IMR-90 (cell line): ENCODE data around the gene PATE4. TPM values are rescaled to one million over a fixed set of nuclear protein-coding genes. Genes with fewer than 3 reads are reported as not detected.

Experiments
- ATAC-seq: fragments of 200-7000 bp; cut with Tn5 transposase; 2 replicates; pipeline ENCODE4 v1.9.1; 2020; ENCODE audit warnings: low read depth, mild to moderate bottlenecking, moderate library complexity
- BruUV-seq: library from RNA; stranded (reverse); fragments of 400-500 nt; replicated peaks from 2 replicates; lab custom pipeline; 2021; lab: Mats Ljungman, UMichigan
- CTCF ChIA-PET: fragments of 300-600 bp; formaldehyde crosslinking; extraction: SDS; loops from one replicate; lab custom pipeline; 2021; ENCODE audit warnings: antibody characterized with exemption; lab: Yijun Ruan, JAX
- POLR2A ChIA-PET: fragments of 300-600 bp; sonication (Branson Sonifier 250); formaldehyde crosslinking; loops from one replicate; lab custom pipeline; 2022; ENCODE audit warnings: antibody characterized with exemption; ENCODE audit not compliant: unreplicated experiment; lab: Charles Lee
- DNase-seq: peaks from one replicate; pipeline ENCODE4 v3.0.0; 2013
- H2AFZ ChIP-seq: replicated peaks from 2 replicates; pipeline ENCODE3; 2013; ENCODE audit warnings: low read length, mild to moderate bottlenecking; ENCODE audit not compliant: poor library complexity
- H2AK5ac ChIP-seq: 2 replicates; pipeline ENCODE4 v1.6.1; 2013; ENCODE audit warnings: low read depth, low read length, inconsistent platforms
- H2AK9ac ChIP-seq: replicated peaks from 2 replicates; pipeline ENCODE3; 2013; ENCODE audit warnings: mild to moderate bottlenecking, low read depth, low read length, moderate library complexity; ENCODE audit not compliant: poor library complexity
- H2BK120ac ChIP-seq: 2 replicates; pipeline ENCODE4 v1.6.1; 2013; ENCODE audit warnings: low read depth, low read length, inconsistent platforms
- H2BK15ac ChIP-seq: 3 replicates; pipeline ENCODE4 v1.6.1; 2013; ENCODE audit warnings: low read depth, low read length, inconsistent platforms
- H2BK20ac ChIP-seq: 2 replicates; pipeline ENCODE4 v1.6.1; 2013; ENCODE audit warnings: low read depth, mild to moderate bottlenecking, inconsistent platforms, low read length, moderate library complexity
- H2BK5ac ChIP-seq: 2 replicates; pipeline ENCODE4 v1.6.1; 2013; ENCODE audit warnings: mild to moderate bottlenecking, low read depth, low read length, inconsistent platforms; ENCODE audit not compliant: poor library complexity, severe bottlenecking
- H3K14ac ChIP-seq: replicated peaks from 2 replicates; pipeline ENCODE4 v1.6.1; 2013; ENCODE audit warnings: low read depth, low read length, inconsistent platforms
- H3K18ac ChIP-seq: 2 replicates; pipeline ENCODE4 v1.6.1; 2013; ENCODE audit warnings: low read depth, low read length, control low read depth
- H3K23ac ChIP-seq: 2 replicates; pipeline ENCODE4 v1.6.1; 2013; ENCODE audit warnings: low read depth, low read length, inconsistent platforms
- H3K27ac ChIP-seq: 2 replicates; pipeline ENCODE4 v1.5.1; 2013; ENCODE audit warnings: mild to moderate bottlenecking, control low read depth, low read length; ENCODE audit not compliant: insufficient read depth
- H3K27me3 ChIP-seq: 2 replicates; pipeline ENCODE4 v1.6.1; 2013; ENCODE audit warnings: low read length; ENCODE audit not compliant: control insufficient read depth, insufficient read depth
- H3K36me3 ChIP-seq: 2 replicates; pipeline ENCODE4 v1.6.1; 2013; ENCODE audit warnings: low read length, mixed read lengths; ENCODE audit not compliant: control insufficient read depth, insufficient read depth
- H3K4ac ChIP-seq: 2 replicates; pipeline ENCODE4 v1.6.1; 2013; ENCODE audit warnings: low read depth, low read length, inconsistent platforms
- H3K4me1 ChIP-seq: 2 replicates; pipeline ENCODE4 v1.6.1; 2013; ENCODE audit warnings: low read length, mixed read lengths; ENCODE audit not compliant: control insufficient read depth, insufficient read depth
- H3K4me2 ChIP-seq: 2 replicates; pipeline ENCODE4 v1.6.1; 2013; ENCODE audit warnings: low read depth, mild to moderate bottlenecking, control low read depth, low read length, moderate library complexity
- H3K4me3 ChIP-seq: 2 replicates; pipeline ENCODE4 v1.5.1; 2013; ENCODE audit warnings: low read depth, mild to moderate bottlenecking, control low read depth, low read length, moderate library complexity; ENCODE audit not compliant: insufficient read depth
- H3K56ac ChIP-seq: 2 replicates; pipeline ENCODE4 v1.6.1; 2013; ENCODE audit warnings: low read length, inconsistent platforms; ENCODE audit not compliant: insufficient read depth; ENCODE audit errors: extremely low read depth
- H3K79me1 ChIP-seq, 2 experiments: 2 replicates each; pipeline ENCODE4 v1.6.1; 2013; ENCODE audit warnings: low read length in 2 of 2, inconsistent platforms in 1 of 2, low read depth in 1 of 2
- H3K9ac ChIP-seq: 2 replicates; pipeline ENCODE4 v1.6.1; 2013; ENCODE audit warnings: low read depth, low read length, control low read depth
- H3K9me1 ChIP-seq: 2 replicates; pipeline ENCODE4 v1.6.1; 2013; ENCODE audit warnings: low read length, inconsistent platforms; ENCODE audit not compliant: insufficient read depth
- H3K9me3 ChIP-seq: 2 replicates; pipeline ENCODE4 v1.6.1; 2013; ENCODE audit warnings: low read length; ENCODE audit not compliant: control insufficient read depth, insufficient read depth
- H4K20me1 ChIP-seq: 2 replicates; pipeline ENCODE4 v1.6.1; 2013; ENCODE audit warnings: low read length, inconsistent platforms; ENCODE audit not compliant: insufficient read depth
- H4K5ac ChIP-seq: 2 replicates; pipeline ENCODE4 v1.6.1; 2013; ENCODE audit warnings: mild to moderate bottlenecking, low read depth, low read length, control low read depth
- H4K8ac ChIP-seq, 2 experiments: 2 replicates each; pipeline ENCODE4 v1.6.1; 2013; ENCODE audit warnings: low read depth in 2 of 2, low read length in 2 of 2, control low read depth in 1 of 2, inconsistent platforms in 1 of 2
- H4K91ac ChIP-seq: 2 replicates; pipeline ENCODE4 v1.6.1; 2013; ENCODE audit warnings: low read depth, low read length, inconsistent platforms; ENCODE audit not compliant: insufficient read depth
- BHLHE40 ChIP-seq: fragments of 150-350 bp; IDR thresholded peaks from 2 replicates; pipeline ENCODE4 v1.6.1; 2016; ENCODE audit warnings: mild to moderate bottlenecking, low read depth, low read length
- CEBPB ChIP-seq: IDR thresholded peaks from 2 replicates; pipeline ENCODE4 v1.6.1; 2012; ENCODE audit warnings: low read depth, low read length, improper control_type of control experiment
- CTCF ChIP-seq: conservative IDR thresholded peaks from 2 replicates; pipeline ENCODE4 v1.5.1; 2012; ENCODE audit warnings: mild to moderate bottlenecking, low read depth, low read length, improper control_type of control experiment
- ELK1 ChIP-seq: fragments of 150-350 bp; IDR thresholded peaks from 2 replicates; pipeline ENCODE4 v1.6.1; 2016; ENCODE audit warnings: low read depth, mild to moderate bottlenecking, low read length, moderate library complexity, borderline replicate concordance
- FOS ChIP-seq: fragments of 150-350 bp; IDR thresholded peaks from 2 replicates; pipeline ENCODE4 v1.6.1; 2016; ENCODE audit warnings: low read depth, low read length
- MAFK ChIP-seq: IDR thresholded peaks from 2 replicates; pipeline ENCODE4 v1.6.1; 2012; ENCODE audit warnings: low read depth, low read length, improper control_type of control experiment
- MAZ ChIP-seq: IDR thresholded peaks from 2 replicates; pipeline ENCODE4 v1.6.1; 2012; ENCODE audit warnings: low read depth, mild to moderate bottlenecking, low read length, improper control_type of control experiment, moderate library complexity, borderline replicate concordance
- MXI1 ChIP-seq: IDR thresholded peaks from 2 replicates; pipeline ENCODE4 v1.6.1; 2012; ENCODE audit warnings: low read depth, mild to moderate bottlenecking, low read length, moderate library complexity, borderline replicate concordance
- NFE2L2 ChIP-seq: fragments of 150-350 bp; IDR thresholded peaks from 2 replicates; pipeline ENCODE4 v1.6.1; 2016; ENCODE audit warnings: low read depth, mild to moderate bottlenecking, low read length
- POLR2A ChIP-seq: IDR thresholded peaks from 2 replicates; pipeline ENCODE4 v1.6.1; 2012; ENCODE audit warnings: mild to moderate bottlenecking, low read depth, low read length
- RAD21 ChIP-seq: IDR thresholded peaks from 2 replicates; pipeline ENCODE4 v1.6.1; 2012; ENCODE audit warnings: low read length, improper control_type of control experiment
- RCOR1 ChIP-seq: IDR thresholded peaks from 2 replicates; pipeline ENCODE4 v1.6.1; 2012; ENCODE audit warnings: mild to moderate bottlenecking, low read length, improper control_type of control experiment; ENCODE audit not compliant: insufficient replicate concordance
- RFX5 ChIP-seq: IDR thresholded peaks from 2 replicates; pipeline ENCODE4 v1.8.0; 2012; ENCODE audit warnings: low read depth, mild to moderate bottlenecking, low read length, moderate library complexity
- SMC3 ChIP-seq: fragments of 150-350 bp; IDR thresholded peaks from 2 replicates; pipeline ENCODE4 v1.6.1; 2016; ENCODE audit warnings: low read depth, mild to moderate bottlenecking, antibody characterized with exemption, low read length, moderate library complexity
- USF2 ChIP-seq: fragments of 150-350 bp; IDR thresholded peaks from 2 replicates; pipeline ENCODE4 v1.6.1; 2017; ENCODE audit warnings: mild to moderate bottlenecking, antibody characterized with exemption, low read length, low read depth
- WGBS, 2 experiments: methylation state at CpG; one replicate each; pipeline versions ENCODE4 v1.1.5 to v1.1.7; 2013; ENCODE audit warnings: missing lambda C conversion rate in 2 of 2; ENCODE audit not compliant: insufficient read length in 1 of 2; ENCODE audit errors: extremely low coverage in 2 of 2; 5-methylcytosine and 5-hydroxymethylcytosine counted together
- dilution Hi-C: fragments of 300-500 bp; cut with HindIII; formaldehyde crosslinking; loops from one replicate; pipeline ENCODE4 v1.14.3; 2018; ENCODE audit warnings: low sequenced_read_pairs; ENCODE audit not compliant: unreplicated experiment
- in situ Hi-C: fragments of 300-500 bp; cut with MboI; formaldehyde crosslinking; loops from 3 replicates; pipeline ENCODE4 v1.14.3; 2019; ENCODE audit warnings: low sequenced_read_pairs, inconsistent platforms, mixed read lengths
- intact Hi-C: fragments of 100-400 bp; cut with micrococcal nuclease; formaldehyde crosslinking; loops from 2 replicates; pipeline ENCODE4 v1.10.0; 2022
- polyA plus RNA-seq, 3 experiments: library from polyadenylated mRNA; depleted of rRNA; stranded (reverse); fragments of >200 nt; gene quantifications; 2 replicates each; pipeline ENCODE4 v1.2.3, GENCODE V29; 2012; ENCODE audit warnings: low replicate concordance in 1 of 3
- total RNA-seq: library from RNA; depleted of rRNA; stranded (reverse); fragments of >200 nt; gene quantifications from 2 replicates; pipeline ENCODE4 v1.2.3, GENCODE V29; 2012

PATE4 gene
- total and polyA plus RNA-seq, 2 of the 4 experiments (the other 2 are of a cell fraction), result not detected

GRCh38 chr11:125871391-125872137, 38.4 kb downstream of the PATE4 start:
- no peak overlapping the region for H3K4me3 ChIP-seq
- no peaks in the 10 kb centered on the region for H4K20me1 ChIP-seq
- dilution Hi-C loops, result no loop called here
- no peak overlapping the region for H4K91ac ChIP-seq
- H3K4me2 ChIP-seq, result no peak overlapping the region
- H3K18ac ChIP-seq, result no peak overlapping the region
- no peak overlapping the region for H2AK9ac ChIP-seq
- no peak overlapping the region for H3K14ac ChIP-seq
- H2BK120ac ChIP-seq, result no peak overlapping the region
- in situ Hi-C loops, result loop anchor here (10.0 kb wide), 2 partner anchors 247 to 437 kb away; partner anchors contain the start of gene CHEK1
- H3K79me1 ChIP-seq, result no peaks in the 10 kb centered on the region
- no peak overlapping the region for H3K56ac ChIP-seq
- no peak overlapping the region for H4K5ac ChIP-seq
- H3K9ac ChIP-seq, result no peak overlapping the region
- intact Hi-C loops, result loop anchor here (1.0 to 10.0 kb wide), 4 partner anchors 147 to 609 kb away; partner anchors contain the start of genes EI24 and FEZ1
- H3K9me3 ChIP-seq, result no peaks in the 10 kb centered on the region
- H3K4me1 ChIP-seq, result no peaks in the 10 kb centered on the region
- no peak overlapping the region for H3K27ac ChIP-seq
- ATAC-seq, result peak; percentile 62
- H3K9me1 ChIP-seq, result no peaks in the 10 kb centered on the region
- ChIA-PET POLR2A (no interaction called here), CTCF (interaction anchor here (1.0 kb wide), 1 partner anchor 10 kb away, joined by 5 read pairs; no protein-coding TSS in a partner anchor)
- WGBS, 2 experiments, result 74% methylated on average over 4 of the region's 10 CpGs; no CpG with 5 or more reads in 1 of the 2 experiments
- H2AK5ac ChIP-seq, result no peak overlapping the region
- peaks cover 4% of the 10 kb centered on the region; the same call in 1 of the 2 replicates for H3K27me3 ChIP-seq
- H3K4ac ChIP-seq, result no peak overlapping the region
- no peak overlapping the region for H2AFZ ChIP-seq
- peak; percentile 31 for DNase-seq
- H3K36me3 ChIP-seq, result no peaks in the 10 kb centered on the region
- H4K8ac ChIP-seq, result no peak overlapping the region
- TF ChIP-seq CEBPB (no peak), MAZ (no peak), MXI1 (no peak), FOS (no peak), MAFK (no peak), CTCF (peak; percentile 60), RFX5 (no peak), SMC3 (peak; percentile 40), ELK1 (no peak), NFE2L2 (no peak), RAD21 (peak; percentile 57), POLR2A (no peak), USF2 (no peak), BHLHE40 (no peak), RCOR1 (no peak)
- no peak overlapping the region for H2BK5ac ChIP-seq
- H2BK20ac ChIP-seq, result no peak overlapping the region
- H2BK15ac ChIP-seq, result no peak overlapping the region
- BruUV-seq, result no TSS peak
- no peak overlapping the region for H3K23ac ChIP-seq
